Measurements from ENCODE around the gene JMJD8.
A peak's percentile ranks its signal among the peaks of the same experiment; 100 is the strongest.

Gene JMJD8

DNA sequence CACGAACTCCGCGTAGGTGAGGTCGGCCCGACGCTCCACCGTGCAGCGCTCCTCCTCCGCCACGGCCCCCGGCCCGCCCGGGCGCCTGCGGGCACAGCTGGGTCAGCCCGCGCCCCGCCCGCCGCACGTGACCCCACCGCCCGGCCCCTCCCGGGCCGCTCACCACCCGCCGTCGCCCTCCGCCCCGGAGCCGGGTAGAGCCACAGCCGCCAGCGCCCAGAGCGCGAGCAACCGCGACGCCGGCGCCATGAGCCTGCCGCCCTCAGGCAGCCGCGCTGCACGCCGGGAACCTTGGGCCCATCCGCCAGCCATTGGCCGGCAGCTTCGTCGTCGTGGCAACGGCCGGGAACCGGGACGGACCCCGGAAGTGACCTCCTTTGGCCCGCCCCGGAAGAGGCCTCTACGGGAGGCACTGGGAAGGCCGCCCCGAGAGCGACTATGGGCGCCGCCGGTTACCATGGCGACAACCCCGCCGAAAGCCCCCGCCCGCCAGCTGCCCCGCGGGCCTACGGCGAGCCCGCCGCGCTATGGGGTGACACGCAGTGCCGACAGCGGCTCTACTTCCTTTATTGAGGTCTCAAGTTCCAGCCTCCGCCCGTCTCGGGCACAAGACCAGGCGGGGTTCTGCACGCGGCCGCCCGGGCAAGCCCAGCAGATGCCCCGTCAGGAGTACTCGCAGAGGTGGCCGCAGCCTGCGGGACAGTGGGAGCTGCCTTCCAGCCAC, at the start of gene JMJD8:
TSS of gene JMJD8 (minus strand) at position 264 of the 724 bp plus-strand sequence. CDS start at position 249, 15 bp downstream.
- H3K9me3 ChIP-seq (ENCODE audit: low read length): no peaks in the 10 kb centered on the region
- no peak within 1 kb of the TSS for H3K9ac ChIP-seq (ENCODE audit: low read length)
- H3K4me1 ChIP-seq (ENCODE audit: insufficient read depth, low read length): peaks cover 34% of the 10 kb centered on the region
- H3K36me3 ChIP-seq (ENCODE audit: insufficient read depth, low read length): peaks cover 20% of the 10 kb centered on the region
- H3K27me3 ChIP-seq (ENCODE audit: control insufficient read depth in 1 of 2, insufficient read depth in 2 of 2, low read length in 2 of 2): no peaks in the 10 kb centered on the region
- peak within 1 kb of the TSS; percentile 82 for H3K27ac ChIP-seq (ENCODE audit: low read depth, low read length)
- H3K4me3 ChIP-seq (ENCODE audit: low read depth in 1 of 2, low read length in 2 of 2): peak within 1 kb of the TSS; percentile 56 to 83

GRCh38 chr16:733382-734207, 49.5 kb upstream of the JMJD8 start:
- no peaks in the 10 kb centered on the region for H3K9me3 ChIP-seq (ENCODE audit: low read length)
- no peak overlapping the region for H3K4me3 ChIP-seq (ENCODE audit: low read depth in 1 of 2, low read length in 2 of 2)
- no peaks in the 10 kb centered on the region for H3K4me1 ChIP-seq (ENCODE audit: insufficient read depth, low read length)
- H3K9ac ChIP-seq (ENCODE audit: low read length): no peak overlapping the region
- peaks cover 26% of the 10 kb centered on the region for H3K36me3 ChIP-seq (ENCODE audit: insufficient read depth, low read length)
- H3K27ac ChIP-seq (ENCODE audit: low read depth, low read length): no peak overlapping the region
- peaks cover 0 to 8% of the 10 kb centered on the region in 2 donors for H3K27me3 ChIP-seq (ENCODE audit: control insufficient read depth in 1 of 2, insufficient read depth in 2 of 2, low read length in 2 of 2)

- H3K27ac ChIP-seq (ENCODE audit: low read depth, low read length): no peak overlapping the region
Measured at GRCh38 chr16:732936-733335, 48.8 kb upstream of the JMJD8 start.

GRCh38 chr16:732332-732731, 48.2 kb upstream of the JMJD8 start:
- no peak overlapping the region for H3K9ac ChIP-seq (ENCODE audit: low read length)
- H3K4me3 ChIP-seq (ENCODE audit: low read depth in 1 of 2, low read length in 2 of 2): no peak overlapping the region
- H3K9me3 ChIP-seq (ENCODE audit: low read length): no peaks in the 10 kb centered on the region
- H3K27me3 ChIP-seq (ENCODE audit: control insufficient read depth in 1 of 2, insufficient read depth in 2 of 2, low read length in 2 of 2): peaks cover 4 to 17% of the 10 kb centered on the region in 2 donors
- H3K36me3 ChIP-seq (ENCODE audit: insufficient read depth, low read length): peaks cover 19% of the 10 kb centered on the region
- H3K27ac ChIP-seq (ENCODE audit: low read depth, low read length): no peak overlapping the region
- peaks cover 4% of the 10 kb centered on the region for H3K4me1 ChIP-seq (ENCODE audit: insufficient read depth, low read length)

More at GRCh38 chr16:732936-733335, 48.8 kb upstream of the JMJD8 start:
- no peaks in the 10 kb centered on the region for H3K4me1 ChIP-seq (ENCODE audit: insufficient read depth, low read length)
- peaks cover 0 to 12% of the 10 kb centered on the region in 2 donors for H3K27me3 ChIP-seq (ENCODE audit: control insufficient read depth in 1 of 2, insufficient read depth in 2 of 2, low read length in 2 of 2)
- H3K9ac ChIP-seq (ENCODE audit: low read length): no peak overlapping the region
- H3K4me3 ChIP-seq (ENCODE audit: low read depth in 1 of 2, low read length in 2 of 2): no peak overlapping the region
- peaks cover 24% of the 10 kb centered on the region for H3K36me3 ChIP-seq (ENCODE audit: insufficient read depth, low read length)
- H3K9me3 ChIP-seq (ENCODE audit: low read length): no peaks in the 10 kb centered on the region

DNA sequence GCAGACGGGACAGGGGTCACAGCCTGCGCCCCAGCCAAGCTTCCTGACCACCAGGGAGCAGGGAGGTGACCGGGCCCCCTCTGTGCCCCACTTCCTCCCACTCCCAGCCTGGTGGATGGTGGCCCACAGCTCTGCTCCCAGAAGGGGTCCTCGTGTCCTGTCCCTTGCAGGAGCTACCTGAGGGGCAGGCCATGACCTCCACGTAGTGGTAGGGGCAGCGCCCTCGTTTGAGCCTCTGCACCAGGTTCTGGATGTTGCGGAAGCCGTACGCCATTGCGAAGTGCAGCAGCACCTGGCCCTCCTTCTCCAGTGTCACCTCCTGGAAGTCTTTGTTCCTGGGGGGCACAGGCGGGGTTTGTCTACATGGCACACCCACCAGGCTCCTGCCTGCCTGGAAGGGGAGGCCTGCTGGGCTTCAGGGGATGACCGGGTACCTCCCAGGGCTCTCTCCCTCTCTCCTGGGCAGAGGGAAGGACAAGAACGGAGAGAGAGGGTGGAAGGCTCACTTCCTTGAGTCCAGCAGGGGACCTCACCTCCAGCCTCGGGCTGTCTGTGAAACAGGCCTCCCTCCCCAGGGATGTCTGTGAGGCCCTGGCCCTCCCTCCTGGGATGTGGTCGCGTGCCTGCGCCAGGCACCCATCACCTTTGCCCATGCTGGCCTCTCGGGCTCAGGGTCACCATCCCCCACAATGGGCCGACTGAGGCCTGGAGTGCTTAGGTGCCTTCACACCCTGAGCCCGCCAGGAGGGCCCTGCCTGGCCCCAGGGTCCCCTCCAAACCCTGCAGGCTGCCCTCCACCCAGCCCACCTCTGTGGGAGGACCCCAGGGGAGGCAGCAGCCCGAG, 46.8 kb upstream of the JMJD8 start:
- Histone ChIP-seq H3K9me3 (ENCODE audit: low read length) (no peaks in the 10 kb centered on the region), H3K36me3 (ENCODE audit: insufficient read depth, low read length) (peaks cover 13% of the 10 kb centered on the region), H3K9ac (ENCODE audit: low read length) (no peak overlapping the region), H3K27me3 (ENCODE audit: control insufficient read depth in 1 of 2, insufficient read depth in 2 of 2, low read length in 2 of 2) (peaks cover 13 to 29% of the 10 kb centered on the region in 2 donors), H3K4me3 (ENCODE audit: low read depth in 1 of 2, low read length in 2 of 2) (no peak overlapping the region), H3K27ac (ENCODE audit: low read depth, low read length) (no peak overlapping the region), H3K4me1 (ENCODE audit: insufficient read depth, low read length) (peaks cover 11% of the 10 kb centered on the region)

DNA sequence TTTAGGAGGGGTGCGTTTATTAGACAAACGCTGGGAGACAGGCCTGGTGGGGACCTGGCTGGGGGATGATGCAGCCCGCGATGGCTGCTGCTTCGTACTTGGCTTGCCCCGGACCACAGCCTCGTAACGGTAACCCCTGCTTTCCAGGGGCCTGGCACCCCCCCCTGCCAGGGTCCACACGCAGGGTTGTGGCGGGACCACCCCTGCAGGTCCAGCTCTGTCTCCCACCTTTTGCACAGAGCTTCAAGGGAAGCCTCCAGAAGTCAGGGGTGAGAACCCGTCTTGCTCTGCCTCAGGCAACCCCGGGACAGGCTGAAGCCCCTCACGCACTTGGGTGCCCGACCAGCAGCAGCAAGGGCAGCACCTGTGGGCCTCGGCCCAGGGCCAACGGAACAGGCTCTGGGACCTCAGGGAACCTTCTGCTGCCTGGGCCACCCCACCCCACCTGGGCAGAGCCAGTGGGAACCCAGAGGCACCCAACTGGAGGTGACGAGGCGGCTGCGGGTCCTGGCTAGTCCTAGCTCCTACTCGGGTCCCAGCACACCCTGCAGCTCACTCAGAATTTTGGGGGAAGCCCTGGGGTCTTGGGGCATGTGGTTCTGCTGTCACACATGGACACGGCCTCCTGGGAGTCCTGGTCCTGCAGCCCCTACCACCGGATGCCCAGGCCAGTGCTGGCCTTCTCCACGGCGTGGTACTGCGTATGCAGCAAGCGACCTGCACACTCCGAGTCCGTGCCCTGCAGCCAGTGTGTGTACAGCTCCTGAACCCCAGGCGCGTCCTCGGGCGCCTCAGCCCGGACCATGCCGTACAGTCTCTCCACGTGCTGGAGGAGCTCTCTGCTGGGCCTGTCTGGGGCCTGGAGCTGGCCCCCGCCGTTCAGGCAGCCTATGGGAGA, 45.9 kb upstream of the JMJD8 start:
- Histone ChIP-seq H3K27ac (ENCODE audit: low read depth, low read length) (no peak overlapping the region), H3K9ac (ENCODE audit: low read length) (no peak overlapping the region), H3K27me3 (ENCODE audit: control insufficient read depth in 1 of 2, insufficient read depth in 2 of 2, low read length in 2 of 2) (peaks cover 16 to 38% of the 10 kb centered on the region in 2 donors), H3K4me1 (ENCODE audit: insufficient read depth, low read length) (peaks cover 11% of the 10 kb centered on the region), H3K36me3 (ENCODE audit: insufficient read depth, low read length) (peaks cover 5% of the 10 kb centered on the region), H3K4me3 (ENCODE audit: low read depth in 1 of 2, low read length in 2 of 2) (no peak overlapping the region), H3K9me3 (ENCODE audit: low read length) (no peaks in the 10 kb centered on the region)

DNA sequence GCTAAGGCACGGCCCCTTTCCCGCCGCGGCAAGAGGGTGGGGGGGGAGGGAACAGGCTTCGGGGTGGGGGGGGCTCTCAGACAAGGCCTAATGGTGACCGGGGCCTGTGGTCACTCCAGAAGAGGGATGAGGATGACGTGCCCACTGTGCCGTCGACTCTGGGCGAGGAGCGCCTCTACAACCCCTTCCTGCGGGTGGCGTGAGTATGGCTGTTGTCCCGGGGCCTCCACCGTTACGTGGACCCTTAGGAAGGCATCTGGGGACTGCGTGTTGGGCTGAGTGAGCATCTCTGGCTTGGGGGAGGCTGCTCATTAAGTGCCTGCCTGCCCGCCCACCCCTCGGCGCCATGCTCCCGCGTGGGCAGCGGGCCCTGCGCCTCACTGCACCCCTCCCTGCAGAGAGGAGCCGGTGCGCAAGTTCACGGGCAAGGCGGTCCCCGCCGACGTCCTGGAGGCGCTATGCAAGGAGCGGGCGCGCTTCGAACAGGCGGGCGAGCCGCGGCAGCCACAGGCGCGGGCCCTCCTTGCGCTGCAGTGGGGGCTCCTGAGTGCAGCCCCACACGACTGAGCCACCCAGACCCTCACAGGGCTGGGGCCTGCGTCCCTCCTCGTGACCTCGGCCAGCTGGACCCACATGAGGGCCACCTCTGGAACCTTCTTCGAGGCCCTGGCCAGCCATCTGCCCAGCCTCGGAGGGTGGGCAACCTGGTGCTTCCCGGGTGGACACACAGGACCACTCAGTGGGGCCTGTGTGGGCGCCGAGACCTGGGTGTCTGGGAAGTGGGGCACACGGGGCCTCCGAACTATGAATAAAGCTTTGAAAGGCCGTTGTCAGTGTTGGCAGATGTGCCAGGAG, 45.0 kb upstream of the JMJD8 start:
- H3K4me1 ChIP-seq (ENCODE audit: insufficient read depth, low read length): peaks cover 11% of the 10 kb centered on the region
- H3K9ac ChIP-seq (ENCODE audit: low read length): no peak overlapping the region
- peaks cover 5% of the 10 kb centered on the region for H3K36me3 ChIP-seq (ENCODE audit: insufficient read depth, low read length)
- H3K9me3 ChIP-seq (ENCODE audit: low read length): no peaks in the 10 kb centered on the region
- peaks cover 16 to 44% of the 10 kb centered on the region in 2 donors for H3K27me3 ChIP-seq (ENCODE audit: control insufficient read depth in 1 of 2, insufficient read depth in 2 of 2, low read length in 2 of 2)
- no peak overlapping the region for H3K27ac ChIP-seq (ENCODE audit: low read depth, low read length)
- no peak overlapping the region for H3K4me3 ChIP-seq (ENCODE audit: low read depth in 1 of 2, low read length in 2 of 2)

DNA sequence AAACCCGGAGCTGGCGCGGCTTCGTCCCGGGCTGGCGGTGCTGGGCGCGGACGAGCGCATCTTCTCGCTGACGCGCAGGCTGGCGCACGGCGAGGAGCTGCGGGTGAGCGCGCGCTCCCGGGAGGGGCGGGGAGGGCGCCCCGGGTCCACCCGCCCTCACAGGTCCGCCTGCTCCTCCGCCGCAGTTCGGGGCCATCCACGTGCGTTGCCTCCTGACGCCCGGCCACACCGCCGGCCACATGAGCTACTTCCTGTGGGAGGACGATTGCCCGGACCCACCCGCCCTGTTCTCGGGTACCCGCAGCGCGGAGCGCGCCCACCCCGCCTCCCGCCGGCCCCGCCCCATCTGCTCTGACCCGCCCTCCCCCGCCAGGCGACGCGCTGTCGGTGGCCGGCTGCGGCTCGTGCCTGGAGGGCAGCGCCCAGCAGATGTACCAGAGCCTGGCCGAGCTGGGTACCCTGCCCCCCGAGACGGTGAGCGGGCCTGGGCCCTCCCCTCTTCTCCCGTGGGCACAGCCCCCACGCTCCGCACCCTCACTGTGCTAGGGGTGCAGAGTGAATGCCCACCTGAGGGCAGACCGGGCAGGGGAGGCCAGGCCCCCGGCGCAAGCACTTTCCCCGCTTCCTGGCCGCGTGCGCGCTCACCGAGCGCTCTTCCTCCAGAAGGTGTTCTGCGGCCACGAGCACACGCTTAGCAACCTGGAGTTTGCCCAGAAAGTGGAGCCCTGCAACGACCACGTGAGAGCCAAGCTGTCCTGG, 44.2 kb upstream of the JMJD8 start:
- Histone ChIP-seq H3K4me3 (ENCODE audit: low read depth in 1 of 2, low read length in 2 of 2) (no peak overlapping the region), H3K9ac (ENCODE audit: low read length) (no peak overlapping the region), H3K9me3 (ENCODE audit: low read length) (no peaks in the 10 kb centered on the region), H3K36me3 (ENCODE audit: insufficient read depth, low read length) (peaks cover 5% of the 10 kb centered on the region), H3K27me3 (ENCODE audit: control insufficient read depth in 1 of 2, insufficient read depth in 2 of 2, low read length in 2 of 2) (peaks cover 16 to 48% of the 10 kb centered on the region in 2 donors), H3K4me1 (ENCODE audit: insufficient read depth, low read length) (peaks cover 11% of the 10 kb centered on the region), H3K27ac (ENCODE audit: low read depth, low read length) (no peak overlapping the region)

- Histone ChIP-seq H3K27ac (ENCODE audit: low read depth, low read length) (no peak overlapping the region), H3K4me3 (ENCODE audit: low read depth in 1 of 2, low read length in 2 of 2) (peak overlapping the region; percentile 23 to 47), H3K4me1 (ENCODE audit: insufficient read depth, low read length) (peaks cover 11% of the 10 kb centered on the region), H3K36me3 (ENCODE audit: insufficient read depth, low read length) (peaks cover 5% of the 10 kb centered on the region), H3K9ac (ENCODE audit: low read length) (no peak overlapping the region), H3K9me3 (ENCODE audit: low read length) (no peaks in the 10 kb centered on the region), H3K27me3 (ENCODE audit: control insufficient read depth in 1 of 2, insufficient read depth in 2 of 2, low read length in 2 of 2) (peaks cover 16 to 48% of the 10 kb centered on the region in 2 donors)
Measured at GRCh38 chr16:727291-727977, 43.3 kb upstream of the JMJD8 start.

All from muscle layer of colon (tissue), 2 donors.